T-cell (primary cell): ENCODE measurements around the gene PRDM1. TPM values are rescaled to one million over a fixed set of nuclear protein-coding genes. Genes with fewer than 3 reads are reported as not detected.

Experiments
- ATAC-seq, 4 experiments: fragments of 200-7000 bp in 3 of 4; fragments of 150-1000 bp in 1 of 4; cut with Tn5 transposase; replicated peaks in 1 of 4; 1 replicate in 3 of 4; 2 replicates in 1 of 4; pipeline ENCODE4 v1.10.0; 2021; ENCODE audit warnings: moderate library complexity in 3 of 4, mild to moderate bottlenecking in 2 of 4, moderate number of reproducible peaks in 1 of 4
- CTCF ChIA-PET, 2 donors: fragments of 300-600 bp; sonication (Branson Sonifier 250); formaldehyde crosslinking; loops; one replicate each; lab custom pipeline; 2022; ENCODE audit warnings: antibody characterized with exemption in 2 of 2; lab: Charles Lee
- POLR2A ChIA-PET, 2 donors: fragments of 300-600 bp; sonication (Branson Sonifier 250); formaldehyde crosslinking; loops; one replicate each; lab custom pipeline; 2022; ENCODE audit warnings: antibody characterized with exemption in 2 of 2; lab: Charles Lee
- DNase-seq, 35 experiments: peaks; one replicate each; pipeline versions ENCODE4 v3.0.0 to v3.0.0-alpha.2; 2013 to 2023
- H3K27ac ChIP-seq: one replicate; pipeline ENCODE4 v1.5.1; 2013; ENCODE audit warnings: low read length
- H3K27me3 ChIP-seq, 2 experiments: replicated peaks in 1 of 2; 1 replicate in 1 of 2; 2 replicates in 1 of 2; pipeline versions ENCODE4 v1.6.1 to v1.7.0; 2013; ENCODE audit warnings: low read length in 1 of 2, mixed read lengths in 1 of 2; ENCODE audit not compliant: control insufficient read depth in 2 of 2, insufficient read depth in 2 of 2; ENCODE audit errors: extremely low read depth in 1 of 2
- H3K36me3 ChIP-seq, 2 donors: 1 replicate in 1 of 2; 2 replicates in 1 of 2; pipeline versions ENCODE4 v1.6.1 to v1.7.0; 2013; ENCODE audit warnings: low read length in 1 of 2; ENCODE audit not compliant: control insufficient read depth in 2 of 2, insufficient read depth in 1 of 2; ENCODE audit errors: extremely low read depth in 1 of 2
- H3K4me1 ChIP-seq, 2 experiments: 1 replicate in 1 of 2; 2 replicates in 1 of 2; pipeline versions ENCODE4 v1.6.1 to v1.7.0; 2013; ENCODE audit warnings: low read length in 2 of 2, mixed read lengths in 1 of 2; ENCODE audit not compliant: insufficient read depth in 2 of 2, control insufficient read depth in 1 of 2; ENCODE audit errors: extremely low read depth in 1 of 2
- H3K4me3 ChIP-seq, 2 donors: 1 replicate in 1 of 2; 2 replicates in 1 of 2; pipeline versions ENCODE4 v1.5.1 to v1.7.0; 2013; ENCODE audit warnings: mild to moderate bottlenecking in 2 of 2, low read length in 1 of 2, moderate library complexity in 1 of 2; ENCODE audit not compliant: control insufficient read depth in 1 of 2; ENCODE audit errors: extremely low read depth in 1 of 2
- H3K9me3 ChIP-seq: 2 replicates; pipeline ENCODE4 v1.7.0; 2013
- H3K27ac Mint-ChIP-seq, 2 donors: one replicate each; pipeline ENCODE4 v1.8.0; 2020 to 2021; ENCODE audit warnings: mild to moderate bottlenecking in 2 of 2, mixed read lengths in 2 of 2
- H3K27me3 Mint-ChIP-seq, 2 donors: one replicate each; pipeline ENCODE4 v1.8.0; 2021 to 2022; ENCODE audit warnings: mixed read lengths in 2 of 2
- H3K36me3 Mint-ChIP-seq: one replicate; pipeline ENCODE4 v1.8.0; 2021; ENCODE audit warnings: mixed read lengths
- H3K4me1 Mint-ChIP-seq, 3 donors: one replicate each; pipeline ENCODE4 v1.8.0; 2020 to 2022; ENCODE audit warnings: mixed read lengths in 3 of 3, mild to moderate bottlenecking in 1 of 3
- H3K4me3 Mint-ChIP-seq, 3 donors: one replicate each; pipeline ENCODE4 v1.8.0; 2020 to 2022; ENCODE audit warnings: mild to moderate bottlenecking in 3 of 3, mixed read lengths in 3 of 3, moderate library complexity in 3 of 3
- H3K9me3 Mint-ChIP-seq, 3 donors: one replicate each; pipeline ENCODE4 v1.8.0; 2020 to 2022; ENCODE audit warnings: mixed read lengths in 3 of 3
- WGBS: methylation state at CpG from one replicate; pipeline ENCODE4 v1.1.5; 2013; ENCODE audit warnings: missing lambda C conversion rate; ENCODE audit not compliant: insufficient coverage; 5-methylcytosine and 5-hydroxymethylcytosine counted together
- total RNA-seq, 35 experiments: library from RNA in 6 of 35; stranded (reverse) in 6 of 35; fragments of 120-200 nt in 1 of 35; gene quantifications; one replicate each; pipeline versions ENCODE4 v1.2.1 to v1.2.4 and lab custom pipeline; 2013 to 2026

The PRDM1 gene
- total RNA-seq, 5 donors from 2014 or later (not counting 1 experiment from before 2014, with no cell fraction given): 21.9 to 108 (median 30.6) TPM

DNA sequence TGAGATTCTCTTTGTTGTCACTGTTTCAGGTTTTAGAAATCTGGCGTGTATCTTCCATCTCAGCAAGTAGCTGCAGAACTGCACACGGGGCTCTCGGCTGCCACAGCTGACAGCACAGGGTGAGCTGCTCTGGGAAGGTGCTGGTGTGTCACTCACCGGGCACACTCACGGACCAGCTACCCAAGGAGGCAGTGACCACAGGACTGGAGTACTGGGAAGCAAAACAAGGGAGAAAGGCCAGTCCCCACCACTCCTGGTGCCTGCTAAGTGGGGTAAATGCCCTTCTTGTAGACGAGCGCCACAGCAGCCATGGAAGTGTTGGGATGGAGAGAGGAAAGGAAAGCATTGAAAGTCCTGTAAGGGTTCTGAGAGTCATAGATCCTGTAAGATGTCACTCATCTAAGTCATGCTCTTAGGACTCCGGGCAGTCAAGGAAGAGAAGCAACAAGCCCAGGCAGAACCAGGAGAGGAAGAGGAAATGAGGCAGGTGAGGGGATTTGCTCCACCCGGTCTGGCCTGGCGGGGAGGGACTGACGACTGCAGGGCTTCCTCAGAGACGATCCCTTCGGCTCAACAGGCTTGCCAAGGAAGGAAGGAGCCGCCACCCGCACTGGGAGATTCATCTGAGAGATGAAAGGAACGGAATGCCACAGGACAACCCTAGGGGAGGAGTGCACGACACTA, 48.1 kb downstream of the PRDM1 start:
- H3K27ac ChIP-seq: no peak overlapping the region
- POLR2A ChIA-PET: no interaction called here
- H3K9me3 ChIP-seq: no peaks in the 10 kb centered on the region
- CTCF ChIA-PET: no interaction called here
- ATAC-seq (no peak), DNase-seq (no peak)
- Mint-ChIP-seq H3K36me3 (no peaks in the 10 kb centered on the region), H3K4me1 (peaks cover 3 to 13% (median 10%) of the 10 kb centered on the region in 3 donors), H3K27me3 (peaks cover 0 to 3% of the 10 kb centered on the region in 2 donors), H3K4me3 (no peak overlapping the region), H3K9me3 (no peaks in the 10 kb centered on the region), H3K27ac (no peak overlapping the region)
- no peaks in the 10 kb centered on the region for H3K4me1 ChIP-seq
- WGBS: 89% methylated on average over 16 of the region's 17 CpGs
- no peak overlapping the region for H3K4me3 ChIP-seq
- no peaks in the 10 kb centered on the region for H3K36me3 ChIP-seq
- H3K27me3 ChIP-seq: peaks cover 0 to 5% of the 10 kb centered on the region in 2 experiments

- Mint-ChIP-seq H3K36me3 (no peaks in the 10 kb centered on the region), H3K4me3 (no peak overlapping the region), H3K4me1 (peaks cover 0 to 12% (median 6%) of the 10 kb centered on the region in 3 donors), H3K27ac (no peak overlapping the region), H3K9me3 (no peaks in the 10 kb centered on the region), H3K27me3 (peaks cover 0 to 3% of the 10 kb centered on the region in 2 donors)
- Histone ChIP-seq H3K9me3 (no peaks in the 10 kb centered on the region), H3K27me3 (peaks cover 0 to 5% of the 10 kb centered on the region in 2 experiments), H3K4me1 (no peaks in the 10 kb centered on the region), H3K27ac (no peak overlapping the region), H3K4me3 (no peak overlapping the region), H3K36me3 (no peaks in the 10 kb centered on the region)
- no peak for DNase-seq
- 88% methylated on average over 15 of the region's 18 CpGs for WGBS
- ChIA-PET POLR2A (no interaction called here), CTCF (no interaction called here)
- no peak for ATAC-seq
Observed at GRCh38 chr6:106134906-106135634, 48.9 kb downstream of the PRDM1 start.

DNA sequence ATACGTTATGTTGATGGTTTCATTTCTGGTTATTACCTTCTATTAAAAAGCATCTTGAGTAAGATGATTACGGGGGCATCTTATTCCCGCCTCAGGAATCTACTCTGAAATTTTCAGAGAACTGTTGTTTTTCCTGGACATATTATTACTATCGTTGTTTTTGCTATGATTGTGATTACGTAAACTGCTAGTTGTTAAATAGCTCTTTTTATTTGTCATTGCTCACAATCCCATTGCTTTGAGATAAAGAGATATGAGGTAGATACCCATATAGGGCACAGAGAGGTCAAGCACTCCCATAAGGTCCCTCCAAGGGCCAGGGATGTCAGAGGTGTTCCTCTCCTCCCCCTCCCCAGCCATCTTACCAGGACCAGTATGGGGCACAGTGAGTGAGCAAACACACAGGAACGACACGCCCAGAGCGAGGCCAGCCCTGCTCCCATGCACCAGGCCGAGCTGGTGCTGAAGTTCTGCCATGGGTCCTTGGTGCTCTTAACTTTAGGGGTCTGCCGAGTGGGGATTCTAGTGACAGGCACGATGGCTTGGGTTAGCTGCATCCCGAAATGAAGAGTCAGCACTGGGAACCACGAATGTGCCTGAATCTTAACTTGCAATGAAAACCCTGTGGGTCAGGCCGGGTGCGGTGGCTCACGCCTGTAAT, 49.9 kb downstream of the PRDM1 start:
- Mint-ChIP-seq H3K36me3 (no peaks in the 10 kb centered on the region), H3K9me3 (no peaks in the 10 kb centered on the region), H3K27ac (no peak overlapping the region), H3K4me1 (peaks cover 4 to 13% (median 8%) of the 10 kb centered on the region in 3 donors), H3K4me3 (no peak overlapping the region), H3K27me3 (peaks cover 0 to 3% of the 10 kb centered on the region in 2 donors)
- H3K9me3 ChIP-seq: no peaks in the 10 kb centered on the region
- ChIA-PET CTCF (no interaction called here), POLR2A (no interaction called here)
- H3K4me3 ChIP-seq: no peak overlapping the region
- peaks cover 0 to 5% of the 10 kb centered on the region in 2 experiments for H3K27me3 ChIP-seq
- H3K36me3 ChIP-seq: no peaks in the 10 kb centered on the region
- DNase-seq (no peak), ATAC-seq (no peak)
- 97% methylated on average over 8 of the region's 16 CpGs for WGBS
- no peak overlapping the region for H3K27ac ChIP-seq
- peaks cover 0 to 6% of the 10 kb centered on the region in 2 experiments for H3K4me1 ChIP-seq

GRCh38 chr6:106136845-106137244, 50.7 kb downstream of the PRDM1 start:
- H3K4me3 Mint-ChIP-seq: no peak overlapping the region
- WGBS: 100% methylated on average over 2 of the region's 5 CpGs
- no peaks in the 10 kb centered on the region for H3K36me3 Mint-ChIP-seq
- POLR2A ChIA-PET: interaction anchor here (0.6 to 0.7 kb wide), 2 partner anchors 169 to 179 kb away, joined by 3 read pairs; no protein-coding TSS in a partner anchor
- Histone ChIP-seq H3K9me3 (no peaks in the 10 kb centered on the region), H3K4me3 (no peak overlapping the region), H3K27ac (no peak overlapping the region), H3K36me3 (no peaks in the 10 kb centered on the region), H3K27me3 (peaks cover 0 to 5% of the 10 kb centered on the region in 2 experiments), H3K4me1 (peaks cover 6 to 14% of the 10 kb centered on the region in 2 experiments)
- DNase-seq: no peak
- H3K4me1 Mint-ChIP-seq: peaks cover 11 to 20% (median 16%) of the 10 kb centered on the region in 3 donors
- ATAC-seq: no peak
- no peaks in the 10 kb centered on the region for H3K9me3 Mint-ChIP-seq
- no peak overlapping the region for H3K27ac Mint-ChIP-seq
- CTCF ChIA-PET: no interaction called here
- peaks cover 0 to 3% of the 10 kb centered on the region in 2 donors for H3K27me3 Mint-ChIP-seq

GRCh38 chr6:106138151-106138550, 52.0 kb downstream of the PRDM1 start:
- WGBS: 77% methylated on average over 6 of the region's 6 CpGs
- Mint-ChIP-seq H3K9me3 (no peaks in the 10 kb centered on the region), H3K36me3 (no peaks in the 10 kb centered on the region), H3K4me1 (peaks cover 24 to 33% (median 29%) of the 10 kb centered on the region in 3 donors), H3K4me3 (no peak overlapping the region), H3K27me3 (peaks cover 0 to 3% of the 10 kb centered on the region in 2 donors), H3K27ac (no peak overlapping the region)
- CTCF ChIA-PET: no interaction called here
- Histone ChIP-seq H3K4me3 (no peak overlapping the region), H3K27ac (no peak overlapping the region), H3K27me3 (peaks cover 0 to 5% of the 10 kb centered on the region in 2 experiments), H3K4me1 (peaks cover 19 to 27% of the 10 kb centered on the region in 2 experiments), H3K9me3 (no peaks in the 10 kb centered on the region), H3K36me3 (no peaks in the 10 kb centered on the region)
- DNase-seq (no peak), ATAC-seq (no peak)
- POLR2A ChIA-PET: no interaction called here
